ENCODE measurements around the gene SYNPR.

The SYNPR gene

GRCh38 chr3:63523100-63523499 is 245.0 kb downstream of the SYNPR start (continued):
- TF ChIP-seq, protein P1, sequence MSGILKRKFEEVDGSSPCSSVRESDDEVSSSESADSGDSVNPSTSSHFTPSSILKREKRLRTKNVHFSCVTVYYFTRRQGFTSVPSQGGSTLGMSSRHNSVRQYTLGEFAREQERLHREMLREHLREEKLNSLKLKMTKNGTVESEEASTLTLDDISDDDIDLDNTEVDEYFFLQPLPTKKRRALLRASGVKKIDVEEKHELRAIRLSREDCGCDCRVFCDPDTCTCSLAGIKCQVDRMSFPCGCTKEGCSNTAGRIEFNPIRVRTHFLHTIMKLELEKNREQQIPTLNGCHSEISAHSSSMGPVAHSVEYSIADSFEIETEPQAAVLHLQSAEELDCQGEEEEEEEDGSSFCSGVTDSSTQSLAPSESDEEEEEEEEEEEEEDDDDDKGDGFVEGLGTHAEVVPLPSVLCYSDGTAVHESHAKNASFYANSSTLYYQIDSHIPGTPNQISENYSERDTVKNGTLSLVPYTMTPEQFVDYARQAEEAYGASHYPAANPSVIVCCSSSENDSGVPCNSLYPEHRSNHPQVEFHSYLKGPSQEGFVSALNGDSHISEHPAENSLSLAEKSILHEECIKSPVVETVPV (CRISPR knock-in tag; IDR thresholded peaks at IDR 0.05): no peak
- no peak for TF ChIP-seq TCF4 (CRISPR knock-in tag; IDR thresholded peaks at IDR 0.05; ENCODE audit: borderline replicate concordance)
- no peak for TF ChIP-seq ZFP30 (CRISPR knock-in tag; IDR thresholded peaks at IDR 0.05)
- TF ChIP-seq ZFP3 (CRISPR knock-in tag; IDR thresholded peaks at IDR 0.05): no peak
- TF ChIP-seq OSR1 (CRISPR knock-in tag; IDR thresholded peaks at IDR 0.05): no peak
- TF ChIP-seq, protein P2, sequence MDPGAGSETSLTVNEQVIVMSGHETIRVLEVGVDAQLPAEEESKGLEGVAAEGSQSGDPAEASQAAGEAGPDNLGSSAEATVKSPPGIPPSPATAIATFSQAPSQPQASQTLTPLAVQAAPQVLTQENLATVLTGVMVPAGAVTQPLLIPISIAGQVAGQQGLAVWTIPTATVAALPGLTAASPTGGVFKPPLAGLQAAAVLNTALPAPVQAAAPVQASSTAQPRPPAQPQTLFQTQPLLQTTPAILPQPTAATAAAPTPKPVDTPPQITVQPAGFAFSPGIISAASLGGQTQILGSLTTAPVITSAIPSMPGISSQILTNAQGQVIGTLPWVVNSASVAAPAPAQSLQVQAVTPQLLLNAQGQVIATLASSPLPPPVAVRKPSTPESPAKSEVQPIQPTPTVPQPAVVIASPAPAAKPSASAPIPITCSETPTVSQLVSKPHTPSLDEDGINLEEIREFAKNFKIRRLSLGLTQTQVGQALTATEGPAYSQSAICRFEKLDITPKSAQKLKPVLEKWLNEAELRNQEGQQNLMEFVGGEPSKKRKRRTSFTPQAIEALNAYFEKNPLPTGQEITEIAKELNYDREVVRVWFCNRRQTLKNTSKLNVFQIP (CRISPR knock-in tag; IDR thresholded peaks at IDR 0.05; ENCODE audit: borderline replicate concordance, low read depth): no peak

- ATAC-seq: no peak
- TF ChIP-seq RARB (CRISPR knock-in tag; IDR thresholded peaks at IDR 0.05) (no peak), ZNF70 (CRISPR knock-in tag; IDR thresholded peaks at IDR 0.05) (no peak), SNAI2 (CRISPR knock-in tag; IDR thresholded peaks at IDR 0.05) (no peak), ESRRG (CRISPR knock-in tag; IDR thresholded peaks at IDR 0.05) (no peak), ZNF8 (CRISPR knock-in tag; IDR thresholded peaks at IDR 0.05) (no peak), ZC3H10 (CRISPR knock-in tag; IDR thresholded peaks at IDR 0.05) (no peak), CREB5 (CRISPR knock-in tag; IDR thresholded peaks at IDR 0.05; ENCODE audit: low read depth) (no peak), ZFP30 (CRISPR knock-in tag; IDR thresholded peaks at IDR 0.05) (no peak), BACH2 (CRISPR knock-in tag; IDR thresholded peaks at IDR 0.05; ENCODE audit: borderline replicate concordance) (no peak), GLIS3 (CRISPR knock-in tag; IDR thresholded peaks at IDR 0.05) (no peak), TOX (CRISPR knock-in tag; IDR thresholded peaks at IDR 0.05; ENCODE audit: borderline replicate concordance) (no peak), PPARA (CRISPR knock-in tag; IDR thresholded peaks at IDR 0.05; ENCODE audit: borderline replicate concordance) (no peak), OSR1 (CRISPR knock-in tag; IDR thresholded peaks at IDR 0.05) (no peak), ISL1 (CRISPR knock-in tag; IDR thresholded peaks at IDR 0.05) (no peak), ZNF565 (CRISPR knock-in tag; conservative IDR thresholded peaks at IDR 0.05; ENCODE audit: low read depth) (no peak), CSDC2 (CRISPR knock-in tag; IDR thresholded peaks at IDR 0.05) (no peak)
- TF ChIP-seq, protein P2 (CRISPR knock-in tag; IDR thresholded peaks at IDR 0.05; ENCODE audit: borderline replicate concordance, low read depth): no peak
- TF ChIP-seq, protein P3, sequence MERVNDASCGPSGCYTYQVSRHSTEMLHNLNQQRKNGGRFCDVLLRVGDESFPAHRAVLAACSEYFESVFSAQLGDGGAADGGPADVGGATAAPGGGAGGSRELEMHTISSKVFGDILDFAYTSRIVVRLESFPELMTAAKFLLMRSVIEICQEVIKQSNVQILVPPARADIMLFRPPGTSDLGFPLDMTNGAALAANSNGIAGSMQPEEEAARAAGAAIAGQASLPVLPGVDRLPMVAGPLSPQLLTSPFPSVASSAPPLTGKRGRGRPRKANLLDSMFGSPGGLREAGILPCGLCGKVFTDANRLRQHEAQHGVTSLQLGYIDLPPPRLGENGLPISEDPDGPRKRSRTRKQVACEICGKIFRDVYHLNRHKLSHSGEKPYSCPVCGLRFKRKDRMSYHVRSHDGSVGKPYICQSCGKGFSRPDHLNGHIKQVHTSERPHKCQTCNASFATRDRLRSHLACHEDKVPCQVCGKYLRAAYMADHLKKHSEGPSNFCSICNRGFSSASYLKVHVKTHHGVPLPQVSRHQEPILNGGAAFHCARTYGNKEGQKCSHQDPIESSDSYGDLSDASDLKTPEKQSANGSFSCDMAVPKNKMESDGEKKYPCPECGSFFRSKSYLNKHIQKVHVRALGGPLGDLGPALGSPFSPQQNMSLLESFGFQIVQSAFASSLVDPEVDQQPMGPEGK (CRISPR knock-in tag; IDR thresholded peaks at IDR 0.05; ENCODE audit: borderline replicate concordance): no peak
- TF ChIP-seq, protein P4, sequence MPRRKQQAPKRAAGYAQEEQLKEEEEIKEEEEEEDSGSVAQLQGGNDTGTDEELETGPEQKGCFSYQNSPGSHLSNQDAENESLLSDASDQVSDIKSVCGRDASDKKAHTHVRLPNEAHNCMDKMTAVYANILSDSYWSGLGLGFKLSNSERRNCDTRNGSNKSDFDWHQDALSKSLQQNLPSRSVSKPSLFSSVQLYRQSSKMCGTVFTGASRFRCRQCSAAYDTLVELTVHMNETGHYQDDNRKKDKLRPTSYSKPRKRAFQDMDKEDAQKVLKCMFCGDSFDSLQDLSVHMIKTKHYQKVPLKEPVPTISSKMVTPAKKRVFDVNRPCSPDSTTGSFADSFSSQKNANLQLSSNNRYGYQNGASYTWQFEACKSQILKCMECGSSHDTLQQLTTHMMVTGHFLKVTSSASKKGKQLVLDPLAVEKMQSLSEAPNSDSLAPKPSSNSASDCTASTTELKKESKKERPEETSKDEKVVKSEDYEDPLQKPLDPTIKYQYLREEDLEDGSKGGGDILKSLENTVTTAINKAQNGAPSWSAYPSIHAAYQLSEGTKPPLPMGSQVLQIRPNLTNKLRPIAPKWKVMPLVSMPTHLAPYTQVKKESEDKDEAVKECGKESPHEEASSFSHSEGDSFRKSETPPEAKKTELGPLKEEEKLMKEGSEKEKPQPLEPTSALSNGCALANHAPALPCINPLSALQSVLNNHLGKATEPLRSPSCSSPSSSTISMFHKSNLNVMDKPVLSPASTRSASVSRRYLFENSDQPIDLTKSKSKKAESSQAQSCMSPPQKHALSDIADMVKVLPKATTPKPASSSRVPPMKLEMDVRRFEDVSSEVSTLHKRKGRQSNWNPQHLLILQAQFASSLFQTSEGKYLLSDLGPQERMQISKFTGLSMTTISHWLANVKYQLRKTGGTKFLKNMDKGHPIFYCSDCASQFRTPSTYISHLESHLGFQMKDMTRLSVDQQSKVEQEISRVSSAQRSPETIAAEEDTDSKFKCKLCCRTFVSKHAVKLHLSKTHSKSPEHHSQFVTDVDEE (CRISPR knock-in tag; IDR thresholded peaks at IDR 0.05): no peak
Observed at GRCh38 chr3:63528325-63529000, 250.4 kb downstream of the SYNPR start.

Measured in SK-N-SH treated with all-trans-retinoic acid at 6 μM for 48 hours (cell line).